GM12892 (cell line): Measurements from ENCODE around the gene RPP21.

Experiments
- POLR2A ChIP-seq: IDR thresholded peaks from 2 replicates; pipeline ENCODE4 v1.6.1; 2011; ENCODE audit warnings: low read depth, low read length, control low read depth
- POLR2AphosphoS5 ChIP-seq: IDR thresholded peaks from 2 replicates; pipeline ENCODE4 v1.6.1; 2011; ENCODE audit warnings: low read depth, low read length, control low read depth
- TAF1 ChIP-seq: IDR thresholded peaks from 2 replicates; pipeline ENCODE4 v1.6.1; 2011; ENCODE audit warnings: low read depth, mild to moderate bottlenecking, control low read depth, low read length, borderline replicate concordance

- TF ChIP-seq TAF1 (no peak), POLR2AphosphoS5 (no peak), POLR2A (no peak)
Measured at GRCh38 chr6:30329331-30329730, 15.6 kb upstream of the RPP21 start.
